Keratinocyte (primary cell): ENCODE results near the gene ZCWPW2. TPM values are rescaled to one million over a fixed set of nuclear protein-coding genes. Genes with fewer than 3 reads are reported as not detected.

Experiments
- DNase-seq: peaks from one replicate; pipeline ENCODE4 v3.0.0-alpha.2; 2011; ENCODE audit warnings: low read depth, missing footprints, low spot score
- FAIRE-seq: peaks from 2 replicates; lab custom pipeline; 2011; peaks lifted over from hg19 to GRCh38; lab: Jason Lieb, UNC
- H2AFZ ChIP-seq: 2 replicates; pipeline ENCODE4 v1.6.0; 2012; ENCODE audit warnings: low read length, control low read depth, inconsistent platforms; ENCODE audit not compliant: control insufficient read depth
- H3K27ac ChIP-seq: 2 replicates; pipeline ENCODE4 v1.5.1; 2011; ENCODE audit warnings: low read length; ENCODE audit not compliant: control insufficient read depth, insufficient read depth
- H3K27me3 ChIP-seq: 3 replicates; pipeline ENCODE4 v1.6.0; 2011; ENCODE audit warnings: low read length; ENCODE audit not compliant: control insufficient read depth, insufficient read depth; ENCODE audit errors: extremely low read depth
- H3K36me3 ChIP-seq, 2 experiments: 2 replicates in 1 of 2; 3 replicates in 1 of 2; pipeline ENCODE4 v1.5.1; 2011; ENCODE audit warnings: low read length in 2 of 2, mild to moderate bottlenecking in 1 of 2; ENCODE audit not compliant: control insufficient read depth in 2 of 2, insufficient read depth in 2 of 2; ENCODE audit errors: extremely low read depth in 1 of 2
- H3K4me1 ChIP-seq: 3 replicates; pipeline ENCODE4 v1.5.1; 2011; ENCODE audit warnings: low read length; ENCODE audit not compliant: control insufficient read depth, insufficient read depth; ENCODE audit errors: extremely low read depth
- H3K4me2 ChIP-seq: 3 replicates; pipeline ENCODE4 v1.6.0; 2011; ENCODE audit warnings: low read depth, low read length; ENCODE audit not compliant: control insufficient read depth, insufficient read depth; ENCODE audit errors: extremely low read depth
- H3K4me3 ChIP-seq, 3 experiments: fragments of 200-600 bp in 1 of 3; sonication (generic) in 1 of 3; 2 replicates in 2 of 3; 3 replicates in 1 of 3; pipeline ENCODE4 v1.5.1; 2011 to 2016; ENCODE audit warnings: low read length in 3 of 3, mild to moderate bottlenecking in 3 of 3, control low read depth in 2 of 3, inconsistent platforms in 1 of 3, low read depth in 1 of 3, mixed read lengths in 1 of 3, mixed run types in 1 of 3, moderate library complexity in 1 of 3; ENCODE audit not compliant: control insufficient read depth in 2 of 3, insufficient read depth in 2 of 3; ENCODE audit errors: extremely low read depth in 1 of 3
- H3K79me2 ChIP-seq: 2 replicates; pipeline ENCODE4 v1.6.0; 2012; ENCODE audit warnings: low read length; ENCODE audit not compliant: control insufficient read depth, insufficient read depth
- H3K9ac ChIP-seq: 3 replicates; pipeline ENCODE4 v1.6.0; 2011; ENCODE audit warnings: low read length; ENCODE audit not compliant: control insufficient read depth, insufficient read depth; ENCODE audit errors: extremely low read depth
- H3K9me1 ChIP-seq: 3 replicates; pipeline ENCODE4 v1.6.0; 2011; ENCODE audit warnings: low read length; ENCODE audit not compliant: control insufficient read depth, insufficient read depth; ENCODE audit errors: extremely low read depth
- H3K9me3 ChIP-seq: 2 replicates; pipeline ENCODE4 v1.5.1; 2012; ENCODE audit warnings: low read depth, low read length; ENCODE audit not compliant: control insufficient read depth
- H4K20me1 ChIP-seq: 3 replicates; pipeline ENCODE4 v1.6.0; 2011; ENCODE audit warnings: low read length; ENCODE audit not compliant: control insufficient read depth, insufficient read depth; ENCODE audit errors: extremely low read depth
- EZH2 ChIP-seq: IDR thresholded peaks from one replicate; pipeline ENCODE4 v1.6.1; 2012; ENCODE audit warnings: inconsistent platforms, mild to moderate bottlenecking, low read length, moderate library complexity
- dilution Hi-C: fragments of 300-500 bp; cut with MboI; formaldehyde crosslinking; loops from one replicate; pipeline ENCODE4 v1.7.0; 2020; ENCODE audit warnings: low sequenced_read_pairs; ENCODE audit not compliant: extremely low pct_ligation_motif_present
- polyA plus RNA-seq, 5 experiments: library from polyadenylated mRNA; depleted of rRNA in 3 of 5; stranded (reverse) in 3 of 5; stranded (forward) in 1 of 5; unstranded in 1 of 5; fragments of >200 nt; gene quantifications; 1 replicate in 1 of 5; 2 replicates in 3 of 5; 3 replicates in 1 of 5; pipeline versions ENCODE4 v1.2.1 to v1.2.3, GENCODE V29; 2011 to 2012; ENCODE audit warnings: missing spikeins in 2 of 5, low read depth in 1 of 5, low replicate concordance in 1 of 5
- TF ChIP-seq, protein P1 (sequence below), 3 experiments: IDR thresholded peaks in 1 of 3; conservative IDR thresholded peaks in 1 of 3; optimal IDR thresholded peaks in 1 of 3; 2 replicates in 2 of 3; 3 replicates in 1 of 3; pipeline versions ENCODE3 to v1.5.1; 2011; ENCODE audit warnings: low read length in 3 of 3, mild to moderate bottlenecking in 3 of 3, moderate library complexity in 2 of 3, control low read depth in 1 of 3, inconsistent platforms in 1 of 3; ENCODE audit not compliant: insufficient read depth in 2 of 3; ENCODE audit errors: extremely low read depth in 1 of 3

ZCWPW2 gene
- polyA plus RNA-seq, 1 donor (not counting 4 experiments of a cell fraction or from before 2014, with no cell fraction given): 0.58 TPM

DNA sequence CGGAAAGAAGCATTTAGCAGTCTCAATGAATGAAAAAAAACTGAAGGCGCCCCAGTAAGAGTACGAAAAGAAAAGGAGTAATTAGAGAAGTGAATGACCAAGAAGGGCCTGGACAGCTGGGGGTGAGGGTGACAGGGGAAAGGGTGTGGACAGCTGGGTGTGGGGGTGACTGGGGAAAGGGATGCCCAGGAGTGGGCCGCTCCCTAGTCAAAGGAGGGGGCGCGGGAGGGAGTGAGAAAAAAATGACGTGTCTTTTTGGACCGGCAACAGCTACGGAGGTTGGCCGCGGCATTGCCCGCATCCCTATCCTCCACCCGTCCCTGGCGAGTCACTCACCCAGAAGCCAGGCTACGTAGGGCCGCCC lies 274 bp upstream of the ZCWPW2 start:
- peak overlapping the region; percentile 94 for H3K9ac ChIP-seq
- H3K36me3 ChIP-seq: no peaks in the 10 kb centered on the region
- DNase-seq (no peak), FAIRE-seq (no peak)
- H3K27ac ChIP-seq: peak overlapping the region; percentile 98
- dilution Hi-C loops: no loop called here
- peak overlapping the region; percentile 91 for H3K4me2 ChIP-seq
- H2AFZ ChIP-seq: peak overlapping the region; percentile 88
- no peaks in the 10 kb centered on the region for H4K20me1 ChIP-seq
- H3K9me1 ChIP-seq: no peaks in the 10 kb centered on the region
- peak overlapping the region; percentile 62 to 94 (median 91) for H3K4me3 ChIP-seq
- no peak for TF ChIP-seq EZH2
- TF ChIP-seq, protein P1, sequence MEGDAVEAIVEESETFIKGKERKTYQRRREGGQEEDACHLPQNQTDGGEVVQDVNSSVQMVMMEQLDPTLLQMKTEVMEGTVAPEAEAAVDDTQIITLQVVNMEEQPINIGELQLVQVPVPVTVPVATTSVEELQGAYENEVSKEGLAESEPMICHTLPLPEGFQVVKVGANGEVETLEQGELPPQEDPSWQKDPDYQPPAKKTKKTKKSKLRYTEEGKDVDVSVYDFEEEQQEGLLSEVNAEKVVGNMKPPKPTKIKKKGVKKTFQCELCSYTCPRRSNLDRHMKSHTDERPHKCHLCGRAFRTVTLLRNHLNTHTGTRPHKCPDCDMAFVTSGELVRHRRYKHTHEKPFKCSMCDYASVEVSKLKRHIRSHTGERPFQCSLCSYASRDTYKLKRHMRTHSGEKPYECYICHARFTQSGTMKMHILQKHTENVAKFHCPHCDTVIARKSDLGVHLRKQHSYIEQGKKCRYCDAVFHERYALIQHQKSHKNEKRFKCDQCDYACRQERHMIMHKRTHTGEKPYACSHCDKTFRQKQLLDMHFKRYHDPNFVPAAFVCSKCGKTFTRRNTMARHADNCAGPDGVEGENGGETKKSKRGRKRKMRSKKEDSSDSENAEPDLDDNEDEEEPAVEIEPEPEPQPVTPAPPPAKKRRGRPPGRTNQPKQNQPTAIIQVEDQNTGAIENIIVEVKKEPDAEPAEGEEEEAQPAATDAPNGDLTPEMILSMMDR (optimal IDR thresholded peaks at IDR 0.05 in 1 of 3, IDR thresholded peaks at IDR 0.05 in 1 of 3, conservative IDR thresholded peaks at IDR 0.05 in 1 of 3; ENCODE audit: extremely low read depth in 1 of 3, insufficient read depth in 2 of 3, low read length in 3 of 3): no peak
- H3K27me3 ChIP-seq: no peaks in the 10 kb centered on the region
- no peaks in the 10 kb centered on the region for H3K9me3 ChIP-seq
- H3K4me1 ChIP-seq: peaks cover 19% of the 10 kb centered on the region
- peaks cover 46% of the 10 kb centered on the region for H3K79me2 ChIP-seq

DNA sequence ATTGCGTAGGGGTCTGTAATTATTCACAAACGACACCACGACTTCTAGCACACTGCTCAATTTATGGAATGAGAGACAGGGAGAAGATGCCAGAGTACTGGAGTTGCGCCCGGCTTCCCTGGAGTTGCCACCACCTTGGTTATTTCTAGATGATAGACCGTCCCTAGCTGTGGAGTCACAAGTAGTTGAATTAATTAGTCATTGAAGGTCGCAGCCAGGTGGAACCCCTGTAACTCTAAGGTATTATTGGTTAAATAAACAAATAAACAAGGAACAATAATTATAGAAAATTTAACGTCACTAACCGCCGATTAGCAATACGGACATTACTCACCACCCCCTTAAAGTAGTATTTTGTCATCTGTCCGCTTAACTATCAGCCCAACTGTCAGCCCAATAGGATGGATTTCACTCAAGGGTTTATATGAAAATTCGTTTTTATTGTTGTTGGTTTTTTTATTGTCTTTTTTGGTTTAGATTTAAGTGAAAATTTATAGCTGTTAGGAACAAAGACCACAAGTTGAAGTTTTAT lies 1.0 kb downstream of the ZCWPW2 start:
- TF ChIP-seq EZH2: no peak
- TF ChIP-seq, protein P1 (optimal IDR thresholded peaks at IDR 0.05 in 1 of 3, IDR thresholded peaks at IDR 0.05 in 1 of 3, conservative IDR thresholded peaks at IDR 0.05 in 1 of 3; ENCODE audit: extremely low read depth in 1 of 3, insufficient read depth in 2 of 3, low read length in 3 of 3): no peak
- peak overlapping the region; percentile 95 for H2AFZ ChIP-seq
- no peaks in the 10 kb centered on the region for H3K36me3 ChIP-seq
- no peaks in the 10 kb centered on the region for H3K27me3 ChIP-seq
- FAIRE-seq (peak; percentile 43), DNase-seq (no peak)
- peak overlapping the region; percentile 91 for H3K4me2 ChIP-seq
- dilution Hi-C loops: no loop called here
- H4K20me1 ChIP-seq: no peaks in the 10 kb centered on the region
- H3K79me2 ChIP-seq: peaks cover 33% of the 10 kb centered on the region
- peak overlapping the region; percentile 98 for H3K27ac ChIP-seq
- H3K4me3 ChIP-seq: peak overlapping the region; percentile 62 to 94 (median 91)
- no peaks in the 10 kb centered on the region for H3K9me1 ChIP-seq
- peak overlapping the region; percentile 94 for H3K9ac ChIP-seq
- H3K9me3 ChIP-seq: no peaks in the 10 kb centered on the region
- peaks cover 14% of the 10 kb centered on the region for H3K4me1 ChIP-seq
